Kidney (tissue), 14 donors: ENCODE measurements around the gene LIPC. TPM values are rescaled to one million over a fixed set of nuclear protein-coding genes. Genes with fewer than 3 reads are reported as not detected.

Experiments
- DNase-seq, 5 donors: peaks; one replicate each; pipeline ENCODE4 v3.0.0-alpha.2; 2013 to 2020
- FAIRE-seq: peaks from 2 replicates; lab custom pipeline; 2012; peaks lifted over from hg19 to GRCh38; lab: Jason Lieb, UNC
- H3K27ac ChIP-seq, 2 donors: one replicate each; pipeline ENCODE4 v1.7.0; 2013; ENCODE audit warnings: low read depth in 2 of 2, low read length in 2 of 2, inconsistent platforms in 1 of 2
- H3K27me3 ChIP-seq: one replicate; pipeline ENCODE4 v1.7.1; 2013; ENCODE audit warnings: low read length, inconsistent platforms; ENCODE audit not compliant: control insufficient read depth, insufficient read depth
- H3K36me3 ChIP-seq, 3 donors: one replicate each; pipeline versions ENCODE4 v1.7.0 to v1.7.1; 2013; ENCODE audit warnings: low read length in 3 of 3, control low read depth in 1 of 3, inconsistent platforms in 1 of 3; ENCODE audit not compliant: insufficient read depth in 3 of 3, control insufficient read depth in 2 of 3
- H3K4me1 ChIP-seq, 3 donors: one replicate each; pipeline versions ENCODE4 v1.7.0 to v1.7.1; 2013; ENCODE audit warnings: low read length in 3 of 3, inconsistent platforms in 1 of 3, low read depth in 1 of 3; ENCODE audit not compliant: control insufficient read depth in 2 of 3, insufficient read depth in 2 of 3
- H3K4me3 ChIP-seq, 3 donors: one replicate each; pipeline versions ENCODE4 v1.7.0 to v1.8.1; 2013; ENCODE audit warnings: low read length in 3 of 3, control low read depth in 1 of 3, inconsistent platforms in 1 of 3
- H3K9ac ChIP-seq, 3 donors: one replicate each; pipeline versions ENCODE4 v1.7.0 to v1.7.1; 2013; ENCODE audit warnings: low read length in 3 of 3, control low read depth in 1 of 3, inconsistent platforms in 1 of 3
- H3K9me3 ChIP-seq, 3 donors: one replicate each; pipeline versions ENCODE4 v1.7.0 to v1.7.1; 2013; ENCODE audit warnings: low read length in 3 of 3, control low read depth in 1 of 3, inconsistent platforms in 1 of 3; ENCODE audit not compliant: control insufficient read depth in 2 of 3, insufficient read depth in 1 of 3
- CTCF ChIP-seq: IDR thresholded peaks from 3 replicates; pipeline ENCODE4 v1.5.1; 2012; ENCODE audit warnings: mild to moderate bottlenecking, moderate library complexity, borderline replicate concordance; ENCODE audit not compliant: insufficient read depth; ENCODE audit errors: extremely low read depth
- intact Hi-C: fragments of 100-400 bp; cut with DNase I; formaldehyde crosslinking; loops from one replicate; pipeline ENCODE4 v1.11.1; 2022
- polyA plus RNA-seq: library from polyadenylated mRNA; stranded (reverse); fragments of 350-450 nt; fragmentation: Illumina TruSeq; extraction: RNeasy Lipid Tissue Mini Kit (QIAGEN cat#74804); gene quantifications from one replicate; pipeline ENCODE4 v1.2.3, GENCODE V29; 2014; ENCODE audit warnings: low read depth, low replicate concordance; ENCODE audit not compliant: insufficient read depth
- total RNA-seq: library from RNA; stranded (reverse); fragmentation: NEBNext Ultra II Directional; extraction: Animal tissue kit (Norgen Biotek cat#: 25700); gene quantifications from one replicate; pipeline ENCODE4 v1.2.1, GENCODE V29; 2021
- donor health status: control.
- donor health status: control.
- donor health status: control.
- donor health status: control.
- donor health status: control.
- donor health status: DM: yes; HTN: yes; CAD: no.
- donor health status: Normal renal cell carcinoma (clear cell type).

LIPC gene
- total and polyA plus RNA-seq, 2 donors from 2014 or later: 9.9 to 21.6 TPM

- H3K27ac ChIP-seq: no peak overlapping the region
- H3K4me3 ChIP-seq: no peak overlapping the region
- H3K27me3 ChIP-seq: no peaks in the 10 kb centered on the region
- no peak for FAIRE-seq
- no peak for DNase-seq
- TF ChIP-seq CTCF: no peak
- no peaks in the 10 kb centered on the region for H3K4me1 ChIP-seq
- H3K9ac ChIP-seq: no peak overlapping the region
- H3K9me3 ChIP-seq: no peaks in the 10 kb centered on the region
- intact Hi-C loops: no loop called here
- no peaks in the 10 kb centered on the region for H3K36me3 ChIP-seq
Observed at GRCh38 chr15:58538901-58539300, 107.1 kb downstream of the LIPC start.

- intact Hi-C loops: no loop called here
- Histone ChIP-seq H3K9me3 (no peaks in the 10 kb centered on the region), H3K4me1 (no peaks in the 10 kb centered on the region), H3K27ac (no peak overlapping the region), H3K27me3 (no peaks in the 10 kb centered on the region), H3K4me3 (no peak overlapping the region), H3K36me3 (no peaks in the 10 kb centered on the region), H3K9ac (no peak overlapping the region)
- FAIRE-seq (no peak), DNase-seq (peak in 1 of 5 donors; percentile 16)
- TF ChIP-seq CTCF: no peak
Observed at GRCh38 chr15:58539548-58539947, 107.8 kb downstream of the LIPC start.

- Histone ChIP-seq H3K4me1 (peaks cover 0 to 4% (median 0%) of the 10 kb centered on the region in 3 donors), H3K9me3 (no peaks in the 10 kb centered on the region), H3K36me3 (no peaks in the 10 kb centered on the region), H3K27ac (no peak overlapping the region), H3K9ac (no peak overlapping the region), H3K27me3 (no peaks in the 10 kb centered on the region), H3K4me3 (no peak overlapping the region)
- intact Hi-C loops: no loop called here
- TF ChIP-seq CTCF: no peak
- DNase-seq: peak in 1 of 5 donors; percentile 16
- no peak for FAIRE-seq
Observed at GRCh38 chr15:58541410-58542087, 109.8 kb downstream of the LIPC start.
